HUES48 (cell line): ENCODE data around the gene SETD2.
A peak's percentile ranks its signal among the peaks of the same experiment; 100 is the strongest.
"Not testable (repeated sequence)": the region's sequence is repeated elsewhere in the genome, so short reads cannot be mapped to it uniquely, and the experiment has no call there.

ENCODE experiments used
- H3K27ac ChIP-seq: one replicate; pipeline ENCODE4 v1.7.0; 2013; ENCODE audit warnings: low read depth, low read length, inconsistent platforms
- H3K27me3 ChIP-seq: 2 replicates; pipeline ENCODE4 v1.6.1; 2013; ENCODE audit warnings: mild to moderate bottlenecking, low read length; ENCODE audit not compliant: control insufficient read depth, insufficient read depth
- H3K36me3 ChIP-seq: 2 replicates; pipeline ENCODE4 v1.6.1; 2013; ENCODE audit warnings: low read length; ENCODE audit not compliant: control insufficient read depth, insufficient read depth
- H3K4me1 ChIP-seq: 2 replicates; pipeline ENCODE4 v1.6.1; 2013; ENCODE audit warnings: mild to moderate bottlenecking, low read length; ENCODE audit not compliant: control insufficient read depth, insufficient read depth
- H3K4me3 ChIP-seq: 2 replicates; pipeline ENCODE4 v1.5.1; 2013; ENCODE audit warnings: mild to moderate bottlenecking, low read depth, low read length
- H3K9ac ChIP-seq: 2 replicates; pipeline ENCODE4 v1.6.1; 2013; ENCODE audit warnings: mild to moderate bottlenecking, low read depth, low read length, moderate library complexity
- H3K9me3 ChIP-seq: 2 replicates; pipeline ENCODE4 v1.6.1; 2013; ENCODE audit warnings: low read length; ENCODE audit not compliant: control insufficient read depth, insufficient read depth

The SETD2 gene

GRCh38 chr3:47121409-47121808 is 42.5 kb downstream of the SETD2 start:
- Histone ChIP-seq H3K9ac (no peak overlapping the region), H3K27ac (no peak overlapping the region), H3K9me3 (no peaks in the 10 kb centered on the region), H3K36me3 (peaks cover 67% of the 10 kb centered on the region), H3K4me3 (no peak overlapping the region), H3K4me1 (no peaks in the 10 kb centered on the region), H3K27me3 (no peaks in the 10 kb centered on the region)

GRCh38 chr3:47120138-47120537 is 43.8 kb downstream of the SETD2 start:
- Histone ChIP-seq H3K9ac (no peak overlapping the region), H3K4me1 (peaks cover 4% of the 10 kb centered on the region; the same call in 1 of the 2 replicates), H3K9me3 (no peaks in the 10 kb centered on the region), H3K27me3 (no peaks in the 10 kb centered on the region), H3K27ac (no peak overlapping the region), H3K36me3 (peaks cover 76% of the 10 kb centered on the region), H3K4me3 (no peak overlapping the region)

GRCh38 chr3:47119387-47119786 is 44.5 kb downstream of the SETD2 start:
- H3K9me3 ChIP-seq, H3K27ac ChIP-seq, H3K4me1 ChIP-seq, H3K9ac ChIP-seq, H3K4me3 ChIP-seq, H3K27me3 ChIP-seq: not testable (repeated sequence)
- peaks cover 77% of the 10 kb centered on the region for H3K36me3 ChIP-seq

GRCh38 chr3:47117807-47118364 is 46.0 kb downstream of the SETD2 start:
- Histone ChIP-seq H3K9me3 (no peaks in the 10 kb centered on the region), H3K27ac (peak overlapping the region; percentile 10), H3K4me3 (no peak overlapping the region), H3K36me3 (peaks cover 73% of the 10 kb centered on the region), H3K4me1 (peaks cover 23% of the 10 kb centered on the region), H3K9ac (no peak overlapping the region), H3K27me3 (no peaks in the 10 kb centered on the region)

- H3K9me3 ChIP-seq, H3K4me3 ChIP-seq, H3K27ac ChIP-seq, H3K27me3 ChIP-seq, H3K9ac ChIP-seq: not testable (repeated sequence)
- H3K36me3 ChIP-seq = peaks cover 68% of the 10 kb centered on the region
- H3K4me1 ChIP-seq = peaks cover 25% of the 10 kb centered on the region
Measured at GRCh38 chr3:47115524-47115923, 48.4 kb downstream of the SETD2 start.

GRCh38 chr3:47113669-47114365 is 50.1 kb downstream of the SETD2 start:
- Histone ChIP-seq H3K36me3 (peaks cover 64% of the 10 kb centered on the region), H3K27me3 (no peaks in the 10 kb centered on the region), H3K4me3 (peak overlapping the region; percentile 18; the same call in 1 of the 2 replicates), H3K9ac (peak overlapping the region; percentile 41), H3K27ac (peak overlapping the region; percentile 91), H3K9me3 (no peaks in the 10 kb centered on the region), H3K4me1 (peaks cover 30% of the 10 kb centered on the region)

GRCh38 chr3:47112997-47113396 is 50.9 kb downstream of the SETD2 start:
- H3K4me3 ChIP-seq = no peak overlapping the region
- peaks cover 62% of the 10 kb centered on the region for H3K36me3 ChIP-seq
- H3K4me1 ChIP-seq = peaks cover 39% of the 10 kb centered on the region
- H3K9me3 ChIP-seq = no peaks in the 10 kb centered on the region
- no peak overlapping the region for H3K9ac ChIP-seq
- H3K27me3 ChIP-seq = no peaks in the 10 kb centered on the region
- H3K27ac ChIP-seq = peak overlapping the region; percentile 91

GRCh38 chr3:47109393-47109792 is 54.5 kb downstream of the SETD2 start:
- Histone ChIP-seq H3K36me3 (peaks cover 56% of the 10 kb centered on the region), H3K27ac (peak overlapping the region; percentile 83), H3K9me3 (no peaks in the 10 kb centered on the region), H3K4me3 (no peak overlapping the region), H3K4me1 (peaks cover 31% of the 10 kb centered on the region), H3K27me3 (no peaks in the 10 kb centered on the region), H3K9ac (no peak overlapping the region)

GRCh38 chr3:47108546-47108945 is 55.4 kb downstream of the SETD2 start:
- Histone ChIP-seq H3K4me1 (peaks cover 22% of the 10 kb centered on the region), H3K9me3 (no peaks in the 10 kb centered on the region), H3K36me3 (peaks cover 60% of the 10 kb centered on the region), H3K9ac (no peak overlapping the region), H3K27ac (peak overlapping the region; percentile 83), H3K27me3 (no peaks in the 10 kb centered on the region), H3K4me3 (no peak overlapping the region; the same call in 1 of the 2 replicates)

- H3K9ac ChIP-seq = no peak overlapping the region
- H3K27ac ChIP-seq = no peak overlapping the region
- H3K27me3 ChIP-seq = no peaks in the 10 kb centered on the region
- no peaks in the 10 kb centered on the region for H3K9me3 ChIP-seq
- peaks cover 51% of the 10 kb centered on the region for H3K36me3 ChIP-seq
- H3K4me1 ChIP-seq = peaks cover 13% of the 10 kb centered on the region
- no peak overlapping the region for H3K4me3 ChIP-seq
Measured at GRCh38 chr3:47104259-47104658, 59.7 kb downstream of the SETD2 start.

- Histone ChIP-seq H3K27me3 (no peaks in the 10 kb centered on the region), H3K4me3 (no peak overlapping the region), H3K27ac (no peak overlapping the region), H3K4me1 (peaks cover 7% of the 10 kb centered on the region), H3K9ac (no peak overlapping the region), H3K36me3 (peaks cover 53% of the 10 kb centered on the region), H3K9me3 (no peaks in the 10 kb centered on the region)
Measured at GRCh38 chr3:47103619-47104018, 60.3 kb downstream of the SETD2 start.
